OCI-LY7 (cell line): ENCODE results near the gene COLEC12.

Experiments
- CTCF ChIP-seq: fragments of 200-600 bp; sonication (generic); conservative IDR thresholded peaks from 2 replicates; pipeline ENCODE4 v1.5.1; 2014; ENCODE audit warnings: mild to moderate bottlenecking, antibody characterized with exemption, low read length, moderate library complexity, mixed read lengths
- EZH2phosphoT487 ChIP-seq: fragments of 200-600 bp; sonication (generic); IDR thresholded peaks from 2 replicates; pipeline ENCODE4 v1.6.1; 2018; ENCODE audit warnings: low read depth, borderline replicate concordance, mild to moderate bottlenecking, mixed run types, antibody characterized with exemption, low read length, moderate library complexity, mixed read lengths

GRCh38 chr18:478681-479080 lies 21.8 kb downstream of the COLEC12 start:
- no peak for TF ChIP-seq EZH2phosphoT487
- no peak for TF ChIP-seq CTCF
